ENCODE results near the gene BASP1.
A peak's percentile ranks its signal among the peaks of the same experiment; 100 is the strongest.
"Not testable (repeated sequence)": the region's sequence is repeated elsewhere in the genome, so short reads cannot be mapped to it uniquely, and the experiment has no call there.

Gene BASP1

DNA sequence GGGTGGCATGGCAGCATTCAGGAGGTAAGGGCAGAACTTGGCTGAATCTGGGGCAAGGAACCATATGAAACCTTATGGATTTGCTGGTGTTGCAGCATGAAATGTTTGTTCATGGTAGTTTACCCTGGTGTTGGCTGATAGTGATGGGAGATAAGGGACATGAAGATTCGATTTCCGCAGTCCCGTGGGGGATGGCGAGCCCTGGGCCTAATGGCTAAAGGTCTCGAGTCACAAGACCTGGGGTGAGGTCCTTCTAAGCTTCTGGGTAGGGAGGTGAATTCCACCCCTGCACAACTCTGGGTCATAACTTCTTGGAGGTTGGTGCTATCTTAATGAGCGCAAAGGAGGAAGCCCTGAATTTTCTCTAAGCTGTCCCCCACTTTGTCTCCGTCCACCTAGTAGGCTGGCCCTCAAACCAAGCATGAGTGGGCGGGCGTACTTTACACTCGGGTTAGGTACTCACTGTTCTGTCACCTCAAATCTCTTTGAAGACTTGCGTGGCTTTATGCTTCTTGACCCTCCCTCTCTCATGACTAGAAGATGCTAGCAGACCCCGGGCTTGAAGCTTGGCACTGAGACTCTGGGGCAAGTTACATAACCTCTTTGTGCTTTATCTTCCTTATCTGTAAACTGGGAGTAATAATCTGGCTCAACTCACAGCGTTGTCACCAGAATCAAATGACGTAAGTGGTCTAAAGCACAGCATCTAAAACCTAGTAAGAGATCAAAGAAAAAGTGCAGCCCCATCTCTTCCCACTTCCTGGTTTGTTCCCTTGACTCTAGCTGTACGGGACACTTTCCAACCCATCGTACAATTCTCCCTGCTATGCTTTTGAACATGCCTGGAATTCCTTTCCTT is 72.5 kb downstream of the BASP1 start:
- no peak for DNase-seq (ENCODE audit: low spot score)

DNA sequence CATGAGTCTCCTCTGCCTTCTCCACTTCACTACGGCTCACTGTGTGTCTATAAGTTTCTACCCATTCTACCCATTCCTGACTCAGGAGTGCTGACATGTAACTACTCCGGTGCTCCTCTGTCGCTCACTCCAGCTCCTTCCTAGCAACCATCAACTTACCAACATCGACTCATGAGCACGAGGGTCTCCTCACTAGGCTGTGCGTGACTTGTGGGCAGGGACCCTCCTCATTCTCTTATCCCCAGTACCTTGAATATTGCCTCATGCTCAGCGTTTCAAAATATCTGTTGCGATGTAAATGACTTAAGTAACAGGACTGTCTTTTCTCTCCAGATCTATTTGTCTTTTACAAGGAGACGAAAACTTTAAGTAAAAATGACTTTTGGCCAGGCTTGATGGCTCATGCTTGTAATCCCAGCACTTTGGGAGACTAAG is 73.1 kb downstream of the BASP1 start:
- no peak for DNase-seq (ENCODE audit: low spot score)

DNA sequence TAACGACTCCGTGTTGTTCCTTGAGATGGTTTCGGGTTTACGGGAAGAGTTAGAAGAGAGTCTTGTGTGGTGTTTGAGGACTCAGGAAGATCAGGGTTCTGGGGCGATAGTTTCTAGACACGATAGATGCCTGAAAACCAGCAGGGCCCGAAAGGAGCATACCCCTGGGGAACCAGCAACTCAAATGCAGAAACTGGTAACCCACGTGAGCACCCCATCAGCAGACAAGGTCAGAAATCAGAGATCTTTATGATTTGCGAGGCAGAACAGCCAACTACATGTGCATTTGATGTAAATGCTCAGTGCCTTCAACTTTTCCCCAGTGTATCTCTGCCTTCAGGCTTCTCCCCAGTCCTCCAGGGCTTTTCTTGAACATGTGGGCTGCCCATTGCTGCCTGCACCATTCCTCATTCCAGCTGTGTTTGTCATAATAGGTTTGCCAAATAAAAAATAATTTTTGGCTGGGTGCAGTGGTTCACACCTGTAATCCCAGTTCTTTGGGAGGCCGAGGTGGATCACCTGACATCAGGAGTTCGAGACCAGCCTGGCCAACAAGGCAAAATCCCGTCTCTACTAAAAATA is 75.1 kb downstream of the BASP1 start:
- no peak for DNase-seq (ENCODE audit: low spot score)

DNA sequence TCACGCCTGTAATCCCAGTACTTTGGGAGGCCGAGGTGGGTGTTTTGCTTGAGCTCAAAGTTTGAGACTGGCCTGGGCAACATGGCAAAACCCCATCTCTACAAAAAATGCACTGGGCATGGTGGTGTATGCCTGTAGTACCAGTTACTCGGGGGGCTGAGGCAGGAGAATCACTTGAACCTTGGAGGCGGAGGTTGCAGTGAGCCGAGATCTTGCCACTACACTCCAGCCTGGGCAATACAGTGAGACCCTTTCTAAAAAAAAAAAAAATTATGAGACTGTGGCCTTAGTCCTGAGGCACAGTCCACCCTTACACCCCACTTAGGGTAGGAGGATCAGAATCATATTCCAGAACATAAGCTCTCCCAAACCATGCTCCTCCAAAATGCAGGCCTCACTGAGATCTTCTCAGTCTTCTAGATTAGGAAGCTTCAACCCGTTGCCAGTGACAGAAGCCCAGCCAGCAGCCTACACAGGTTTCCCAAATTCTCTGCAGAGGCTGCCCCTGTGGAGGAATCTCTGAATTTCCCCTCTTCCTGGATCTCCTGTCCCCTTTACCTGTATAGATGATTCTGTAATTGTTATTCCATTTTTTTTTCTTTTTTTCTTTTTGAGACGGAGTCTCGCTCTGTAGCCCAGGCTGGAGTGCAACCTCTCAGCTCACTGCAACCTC is 77.3 kb downstream of the BASP1 start:
- no peak for DNase-seq (ENCODE audit: low spot score)

DNA sequence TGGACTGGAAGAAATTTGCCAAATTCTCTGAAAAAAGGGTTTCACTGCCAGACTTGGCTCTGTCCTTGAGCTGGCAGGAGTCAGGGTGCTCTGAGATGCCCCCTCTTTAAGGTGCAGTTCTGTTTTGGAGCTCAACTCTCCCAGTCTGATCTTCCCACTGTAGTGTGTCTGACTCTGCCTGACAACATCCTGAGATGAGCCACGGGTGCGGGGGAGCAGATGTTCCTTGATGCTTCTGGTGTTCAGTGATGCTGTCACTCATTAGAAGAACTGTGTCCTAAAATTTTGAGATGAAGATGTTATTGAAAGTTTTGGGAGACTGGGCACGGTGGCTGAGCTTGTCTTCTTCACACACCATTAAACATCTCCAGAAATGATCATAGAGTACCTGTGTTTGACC is 78.2 kb downstream of the BASP1 start:
- DNase-seq (ENCODE audit: low spot score) = no peak

DNA sequence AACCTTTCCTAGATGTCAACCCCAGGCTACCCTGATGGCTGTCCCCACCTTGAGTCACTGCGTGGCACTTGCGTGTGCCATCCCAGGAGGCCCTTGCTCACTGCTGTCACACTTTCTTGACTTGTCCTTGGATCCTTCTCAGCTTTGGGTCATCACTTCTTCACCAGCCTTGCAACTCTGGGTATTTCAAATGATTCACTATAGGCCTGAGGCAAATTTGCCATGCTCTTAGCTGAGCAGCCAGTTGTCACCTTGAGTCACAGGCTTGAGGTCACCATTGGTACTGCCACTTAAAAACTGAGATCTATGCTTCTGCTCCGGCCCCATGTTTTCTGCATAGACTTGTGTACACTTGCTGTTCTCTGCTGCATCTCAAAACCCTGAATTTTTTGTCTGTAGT is 84.7 kb downstream of the BASP1 start:
- DNase-seq (ENCODE audit: low spot score) = no peak

DNA sequence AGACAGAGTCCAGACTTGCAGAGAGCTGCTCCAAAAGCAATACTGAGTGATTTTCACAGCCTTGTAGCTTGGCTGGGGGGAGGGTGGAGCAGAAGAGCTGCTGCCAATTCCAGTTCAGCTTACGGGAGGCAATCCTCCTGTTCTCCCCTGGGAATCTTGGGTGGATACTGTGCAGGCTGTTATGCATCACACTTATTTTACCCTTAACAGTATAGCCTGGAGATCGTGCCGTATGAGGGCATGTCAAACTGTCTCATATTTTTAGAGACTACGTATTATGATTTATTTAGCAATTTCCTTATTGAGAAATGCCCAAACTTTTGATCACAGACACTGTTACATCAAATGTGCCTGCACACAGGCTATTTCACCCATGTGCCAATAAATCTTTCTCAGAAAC is 85.2 kb downstream of the BASP1 start:
- peak; percentile 33 for DNase-seq (ENCODE audit: low spot score)

DNA sequence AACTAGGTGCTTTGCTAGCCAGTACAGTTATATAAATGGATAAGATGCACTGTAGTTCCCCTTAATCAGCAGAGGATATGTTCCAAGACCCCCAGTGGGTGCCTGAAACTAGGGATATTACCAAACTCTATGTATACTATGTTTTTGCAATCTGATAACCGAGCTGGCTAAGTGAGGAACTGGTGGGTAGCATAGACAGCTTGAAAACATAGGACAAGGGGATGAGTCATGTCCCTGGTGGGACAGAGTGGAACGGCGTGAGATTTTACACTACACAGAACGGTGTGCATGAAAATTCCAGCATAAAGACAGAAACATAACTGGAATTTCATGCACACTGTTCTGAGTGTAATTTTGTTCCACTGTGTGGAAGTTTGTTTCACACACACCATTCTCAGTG is 86.9 kb downstream of the BASP1 start:
- DNase-seq (ENCODE audit: low spot score) = no peak

DNA sequence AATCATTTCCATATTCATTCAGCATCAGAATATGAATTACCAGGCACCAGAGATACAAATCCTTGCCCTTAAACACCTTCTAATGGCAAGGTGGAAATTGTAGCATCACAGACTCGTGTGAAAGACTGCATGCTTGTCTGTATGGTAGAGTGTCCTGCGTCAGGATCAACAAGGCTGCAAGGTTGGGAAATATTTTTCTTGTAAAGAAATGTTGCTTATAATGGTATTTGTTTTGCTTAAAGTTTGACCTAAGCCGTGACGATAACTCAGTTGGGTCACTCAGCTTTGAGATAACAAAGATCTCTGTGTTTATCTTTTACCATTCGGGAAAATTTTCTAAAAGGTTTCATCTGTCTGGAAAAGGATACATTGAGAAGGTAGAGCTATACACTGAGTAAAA is 87.6 kb downstream of the BASP1 start:
- DNase-seq (ENCODE audit: low spot score) = no peak

DNA sequence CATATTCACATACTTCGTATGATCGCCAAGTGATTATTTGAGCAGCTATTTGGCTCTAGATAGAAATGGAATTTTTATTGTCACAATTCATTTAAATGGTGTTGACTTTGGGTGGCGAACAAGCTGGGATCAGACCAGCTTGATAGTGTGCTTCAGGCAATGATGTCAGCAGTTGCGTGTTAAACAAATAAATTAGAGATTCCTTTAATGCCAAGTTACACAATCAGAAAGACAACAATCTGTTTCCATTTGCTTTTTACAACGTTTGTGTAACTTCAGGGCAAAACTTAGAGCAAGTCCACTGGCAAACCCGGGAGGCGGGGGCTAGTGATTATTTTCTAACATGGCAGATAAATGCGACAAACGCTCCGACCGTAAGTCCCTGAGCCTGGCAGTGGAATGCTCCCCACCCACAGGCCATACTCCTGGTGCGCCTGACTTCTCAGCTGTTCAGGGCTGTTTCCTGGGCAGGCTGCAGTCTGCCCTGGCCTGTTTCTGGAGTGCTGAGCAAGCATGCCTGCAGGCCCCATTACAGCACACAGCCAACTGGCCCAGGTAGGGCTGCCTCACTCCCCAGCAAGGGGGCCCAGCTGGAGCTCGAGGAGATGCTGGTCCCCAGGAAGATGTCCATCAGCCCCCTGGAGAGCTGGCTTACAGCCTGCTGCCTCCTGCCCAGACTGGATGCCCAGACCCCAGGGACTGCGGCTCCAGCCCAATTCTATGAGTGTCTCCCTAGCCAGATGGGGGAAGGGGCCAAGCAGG is 88.7 kb downstream of the BASP1 start:
- DNase-seq (ENCODE audit: low spot score) = peak; percentile 31

DNA sequence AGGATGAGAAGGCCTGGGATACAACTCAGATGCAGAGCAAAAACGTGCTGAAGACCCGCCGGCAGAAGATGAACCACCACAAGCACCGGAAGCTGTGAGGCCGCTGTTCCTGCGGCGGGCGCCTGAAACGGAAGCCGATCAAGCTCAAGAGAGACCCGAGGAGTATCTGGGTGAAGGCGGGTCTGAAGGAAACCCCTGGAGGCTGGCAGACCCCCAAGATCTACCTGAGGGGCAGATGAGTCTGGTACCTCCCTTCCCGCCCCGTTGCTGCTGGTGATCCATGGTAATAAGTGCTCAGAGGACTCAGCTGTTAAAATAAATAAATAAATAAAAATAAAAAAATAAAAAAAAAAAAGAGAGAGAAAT is 89.3 kb downstream of the BASP1 start:
- DNase-seq (ENCODE audit: low spot score) = no peak

DNA sequence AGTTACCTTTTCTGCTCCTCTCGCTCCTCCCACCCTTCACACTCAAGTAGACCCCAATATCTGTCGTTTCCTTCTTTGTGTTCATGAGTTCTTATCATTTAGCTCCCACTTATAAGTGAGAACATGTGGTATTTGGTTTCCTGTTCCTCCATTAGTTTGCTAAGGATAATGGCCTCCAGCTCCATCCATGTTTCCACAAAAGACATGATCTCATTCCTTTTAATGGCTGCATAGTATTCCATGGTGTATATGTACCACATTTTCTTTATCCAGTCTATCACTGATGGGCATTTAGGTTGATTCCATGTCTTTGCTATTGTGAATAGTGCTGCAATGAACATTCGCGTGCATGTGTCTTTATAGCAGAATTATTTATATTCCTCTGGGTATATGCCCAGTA is 90.0 kb downstream of the BASP1 start:
- not testable (repeated sequence) for DNase-seq (ENCODE audit: low spot score)

DNA sequence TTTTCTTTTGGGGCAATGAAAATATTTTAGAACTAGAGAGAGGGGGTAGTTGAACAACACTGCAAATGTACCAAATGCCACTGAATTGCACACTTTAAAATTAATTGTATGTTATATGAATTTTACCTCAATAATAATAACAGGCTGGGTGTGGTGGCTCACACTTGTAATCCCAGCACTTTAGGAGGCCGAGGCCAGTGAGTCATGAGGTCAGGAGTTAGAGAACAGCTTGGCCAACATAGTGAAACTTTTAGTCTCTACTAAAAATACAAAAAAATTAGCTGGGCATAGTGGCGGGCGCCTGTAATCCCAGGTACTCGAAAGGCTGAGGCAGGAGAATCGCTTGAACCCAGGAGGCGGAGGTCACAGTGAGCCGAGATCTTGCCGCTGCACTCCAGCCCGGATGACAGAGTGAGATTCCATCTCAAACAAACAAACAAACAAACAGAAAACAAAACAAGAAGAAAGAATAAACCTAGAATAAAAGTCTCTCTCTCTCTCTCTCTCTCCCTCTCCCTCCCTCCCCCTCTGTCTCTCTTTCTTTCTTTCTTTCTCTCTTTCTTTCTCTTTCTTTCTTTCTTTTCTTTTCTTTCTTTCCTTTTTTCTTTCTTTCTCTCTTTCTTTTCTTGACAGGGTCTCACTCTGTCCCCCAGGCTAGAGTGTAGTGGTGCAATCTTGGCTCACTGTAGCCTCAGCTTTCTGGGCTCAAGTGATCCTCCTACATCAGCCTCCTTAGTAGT is 91.1 kb downstream of the BASP1 start:
- no peak for DNase-seq (ENCODE audit: low spot score)

DNA sequence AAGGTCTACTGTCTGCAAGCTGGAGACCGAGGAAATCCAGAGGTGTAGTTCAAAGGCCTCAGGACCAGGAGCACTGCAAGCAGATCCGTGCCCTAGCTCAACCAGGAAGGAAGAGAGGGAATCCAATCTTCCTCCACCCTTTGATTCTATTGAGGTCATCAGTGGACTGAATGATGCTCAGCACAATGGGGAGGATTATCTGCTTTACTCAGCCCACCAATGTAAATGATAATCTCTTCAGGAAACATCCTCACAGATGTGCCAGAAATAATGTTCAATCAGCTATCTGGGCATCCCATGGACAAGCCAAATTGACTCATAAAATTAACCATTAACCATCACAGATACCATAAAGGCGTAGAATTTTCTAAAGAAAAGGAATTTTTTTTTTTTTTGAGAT is 92.0 kb downstream of the BASP1 start:
- DNase-seq (ENCODE audit: low spot score) = no peak

DNA sequence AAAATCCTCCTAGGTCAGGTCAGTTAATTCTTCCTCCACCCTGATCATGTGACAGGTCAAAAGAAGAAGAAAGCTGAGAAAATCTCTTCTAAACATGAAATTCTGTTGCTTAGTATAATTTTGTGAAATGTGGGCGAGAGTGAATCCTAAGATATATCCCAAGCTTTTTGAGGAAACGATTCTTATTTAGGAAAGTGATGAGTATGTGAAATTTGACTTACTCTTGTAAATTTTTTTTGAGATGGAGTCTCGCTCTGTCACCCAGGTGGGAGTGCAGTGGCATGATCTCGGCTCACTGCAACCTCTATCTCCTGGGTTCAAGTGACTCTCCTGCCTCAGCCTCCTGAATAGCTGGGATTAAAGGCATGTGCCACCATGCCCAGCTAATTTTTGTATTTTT is 93.1 kb downstream of the BASP1 start:
- DNase-seq (ENCODE audit: low spot score) = not testable (repeated sequence)

DNA sequence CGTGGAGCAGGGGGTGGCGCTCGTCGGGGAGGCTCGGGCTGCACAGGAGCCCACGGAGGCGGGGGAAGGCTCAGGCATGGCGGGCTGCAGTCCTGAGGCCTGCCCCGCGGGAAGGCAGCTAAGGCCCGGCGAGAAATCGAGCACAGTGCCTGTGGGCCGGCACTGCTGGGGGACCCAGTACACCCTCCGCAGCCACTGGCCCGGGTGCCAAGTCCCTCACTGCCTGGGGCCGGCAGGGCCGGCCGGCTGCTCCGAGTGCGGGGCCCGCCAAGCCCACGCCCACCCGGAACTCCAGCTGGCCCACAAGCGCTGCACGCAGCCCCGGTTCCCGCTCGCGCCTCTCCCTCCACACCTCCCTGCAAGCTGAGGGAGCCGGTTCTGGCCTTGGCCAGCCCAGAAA is 94.4 kb downstream of the BASP1 start:
- not testable (repeated sequence) for DNase-seq (ENCODE audit: low spot score)

DNA sequence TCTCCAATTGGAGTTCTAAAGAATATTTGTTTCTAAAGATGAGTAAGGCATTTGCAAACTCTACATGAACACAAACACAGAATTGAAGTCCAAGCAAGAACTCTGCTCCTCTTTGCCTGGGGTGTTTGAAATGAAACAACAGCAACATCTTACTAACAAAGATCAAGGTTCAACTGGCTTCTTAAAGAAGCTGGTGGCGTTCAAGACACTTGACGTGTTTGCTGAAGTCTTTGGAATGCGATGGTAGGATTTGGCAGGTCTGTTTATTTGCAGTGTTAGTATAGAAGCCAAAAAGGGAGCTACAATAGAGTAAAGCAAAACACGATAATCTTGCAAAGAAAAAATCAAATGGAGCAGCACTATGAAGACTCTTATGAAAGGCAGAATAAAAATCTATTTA is 94.9 kb downstream of the BASP1 start:
- DNase-seq (ENCODE audit: low spot score) = no peak

DNA sequence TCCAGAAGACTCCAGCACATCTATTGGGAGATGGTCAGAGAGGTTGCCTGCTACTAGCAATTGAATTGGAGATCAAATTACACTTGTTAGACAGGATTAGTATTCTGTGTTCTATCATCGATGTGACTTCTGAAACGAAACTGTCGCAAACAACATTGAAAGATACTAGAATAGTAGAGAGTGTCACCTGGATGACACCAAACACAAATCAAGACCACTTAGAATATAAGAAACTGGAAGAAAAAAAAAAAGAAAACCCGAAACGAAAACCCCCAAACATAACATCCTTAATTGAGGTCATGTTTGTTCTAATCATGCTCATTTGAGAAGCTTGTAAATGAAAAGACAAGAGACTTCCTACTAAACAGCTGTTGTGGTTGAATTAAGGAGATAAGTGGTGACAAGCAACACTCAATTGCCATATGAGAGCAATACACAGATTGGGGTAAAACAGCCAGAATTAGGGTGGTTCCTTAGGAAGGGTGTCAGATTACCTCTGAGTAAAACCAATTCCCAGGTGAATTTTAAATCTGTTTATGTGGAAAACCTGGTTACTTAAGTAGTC is 97.6 kb downstream of the BASP1 start:
- no peak for DNase-seq (ENCODE audit: low spot score)

DNA sequence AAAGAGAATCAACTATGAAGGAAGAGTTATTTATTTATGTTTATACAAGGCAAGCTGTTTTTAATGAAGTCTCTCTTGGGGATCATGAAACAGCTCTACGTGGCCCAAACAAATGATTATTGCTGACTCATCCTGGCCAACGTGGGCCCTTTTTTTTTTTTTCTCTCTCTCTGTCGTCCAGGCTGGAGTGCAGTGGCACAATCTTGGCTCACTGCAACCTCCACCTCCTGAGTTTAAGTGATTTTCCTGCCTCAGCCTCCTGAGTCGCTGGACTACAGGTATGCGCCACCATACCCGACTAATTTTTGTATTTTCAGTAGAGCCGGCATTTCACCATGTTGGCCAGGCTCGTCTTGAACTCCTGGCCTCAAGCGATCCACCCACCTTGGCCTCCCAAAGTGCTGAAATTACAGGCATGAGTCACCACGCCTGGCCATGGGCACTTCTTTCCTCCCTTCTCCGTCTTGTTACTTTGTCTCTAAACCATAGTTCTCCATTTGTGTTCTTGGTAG is 98.3 kb downstream of the BASP1 start:
- DNase-seq (ENCODE audit: low spot score) = peak; percentile 33

DNA sequence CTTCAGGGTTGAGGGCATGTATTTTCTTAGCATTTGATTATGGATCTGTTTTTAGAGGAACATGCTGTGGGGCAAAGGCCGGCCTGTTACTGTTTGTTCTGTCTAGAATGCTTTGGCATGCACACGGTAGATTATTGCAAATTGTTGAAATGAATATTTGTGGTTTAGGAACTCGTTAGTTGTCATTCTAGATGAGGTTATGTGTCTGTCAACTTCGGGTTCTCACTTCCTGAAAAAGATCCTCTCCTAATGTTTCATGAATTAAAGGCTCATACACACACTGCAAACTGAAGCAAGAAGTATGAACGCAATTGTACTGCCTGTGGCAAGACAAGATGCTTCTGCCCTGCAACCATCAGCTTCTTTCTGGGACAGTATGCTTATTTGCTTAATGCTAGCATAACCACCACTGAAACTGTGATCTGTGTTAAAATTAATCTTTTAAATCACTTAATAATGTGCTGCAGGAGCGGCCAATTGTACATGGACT is 99.6 kb downstream of the BASP1 start:
- no peak for DNase-seq (ENCODE audit: low spot score)

DNA sequence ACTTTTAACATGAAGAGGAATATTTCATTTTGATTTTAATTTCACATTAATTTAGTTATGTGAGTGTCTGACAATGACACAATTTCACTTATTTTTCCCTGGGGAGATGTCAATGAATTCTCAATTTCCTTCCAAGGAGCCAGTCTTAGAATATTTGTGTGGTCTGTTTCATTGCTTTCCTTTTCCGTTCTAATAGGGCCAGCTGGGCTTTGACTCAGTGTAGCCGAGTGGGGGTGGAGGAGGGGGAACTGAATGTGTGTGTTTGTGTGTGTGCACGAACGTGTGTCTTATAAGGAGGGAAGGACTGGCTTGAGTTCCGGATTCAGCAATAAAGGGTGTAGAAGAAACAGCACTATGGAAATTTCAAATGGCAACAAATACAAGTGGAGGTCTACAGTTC is 100.0 kb downstream of the BASP1 start:
- DNase-seq (ENCODE audit: low spot score) = no peak
